ENCODE measurements around the gene ITLN1. TPM values are rescaled to one million over a fixed set of nuclear protein-coding genes. Genes with fewer than 3 reads are reported as not detected.

The ITLN1 gene
- total RNA-seq, 1 donor from 2014 or later, result 2.2 TPM

GRCh38 chr1:160858097-160858496 lies 26.9 kb downstream of the ITLN1 start:
- intact Hi-C loops (cut with DNase I), result no loop called here
- no peak for TF ChIP-seq CTCF (IDR thresholded peaks at IDR 0.05)
- H3K9me3 ChIP-seq, result no peaks in the 10 kb centered on the region
- H3K4me1 ChIP-seq, result no peaks in the 10 kb centered on the region
- DNase-seq (ENCODE audit: low spot score in 2 of 2), result no peak
- H3K27ac ChIP-seq, result no peak overlapping the region
- H3K4me3 ChIP-seq, result no peak overlapping the region
- no peaks in the 10 kb centered on the region for H3K27me3 ChIP-seq
- H3K36me3 ChIP-seq, result no peaks in the 10 kb centered on the region

- no peak for DNase-seq (ENCODE audit: low spot score in 2 of 2)
Observed at GRCh38 chr1:160855181-160855981, 29.6 kb downstream of the ITLN1 start.

GRCh38 chr1:160853754-160854153 lies 31.2 kb downstream of the ITLN1 start:
- DNase-seq (ENCODE audit: low spot score in 2 of 2), result no peak

More at GRCh38 chr1:160855181-160855981, 29.6 kb downstream of the ITLN1 start:
- H3K27me3 ChIP-seq, result no peaks in the 10 kb centered on the region
- H3K36me3 ChIP-seq, result no peaks in the 10 kb centered on the region
- intact Hi-C loops (cut with DNase I), result no loop called here
- no peaks in the 10 kb centered on the region for H3K9me3 ChIP-seq
- no peak overlapping the region for H3K4me3 ChIP-seq
- H3K4me1 ChIP-seq, result no peaks in the 10 kb centered on the region
- H3K27ac ChIP-seq, result no peak overlapping the region
- no peak for TF ChIP-seq CTCF (IDR thresholded peaks at IDR 0.05)

DNA sequence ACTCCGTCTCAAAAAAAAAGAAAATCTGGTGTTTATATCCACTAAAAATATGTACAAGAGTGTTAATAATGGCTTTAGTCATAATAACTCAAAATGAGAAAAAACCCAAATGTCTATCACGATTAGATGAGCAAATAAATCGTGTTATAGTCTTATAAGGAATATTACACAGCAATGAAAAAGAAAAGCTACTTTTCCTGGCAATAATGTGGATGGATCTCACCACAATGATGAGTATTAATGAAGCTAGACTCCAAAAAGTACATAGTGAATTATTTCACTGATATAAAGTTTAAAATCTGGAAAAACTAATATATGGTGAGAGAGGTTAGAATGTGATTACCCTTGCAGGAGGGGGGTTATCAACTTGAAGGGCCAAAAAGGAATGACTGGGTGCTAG lies 32.0 kb downstream of the ITLN1 start:
- Histone ChIP-seq H3K27me3 (no peaks in the 10 kb centered on the region), H3K4me3 (no peak overlapping the region), H3K36me3 (no peaks in the 10 kb centered on the region), H3K27ac (no peak overlapping the region), H3K9me3 (no peaks in the 10 kb centered on the region), H3K4me1 (no peaks in the 10 kb centered on the region)
- TF ChIP-seq CTCF (IDR thresholded peaks at IDR 0.05), result no peak
- no peak for DNase-seq (ENCODE audit: low spot score in 2 of 2)
- intact Hi-C loops (cut with DNase I), result no loop called here

More at GRCh38 chr1:160853754-160854153, 31.2 kb downstream of the ITLN1 start:
- intact Hi-C loops (cut with DNase I), result no loop called here
- Histone ChIP-seq H3K36me3 (no peaks in the 10 kb centered on the region), H3K4me1 (no peaks in the 10 kb centered on the region), H3K4me3 (no peak overlapping the region), H3K27me3 (no peaks in the 10 kb centered on the region), H3K9me3 (no peaks in the 10 kb centered on the region), H3K27ac (no peak overlapping the region)
- no peak for TF ChIP-seq CTCF (IDR thresholded peaks at IDR 0.05)

DNA sequence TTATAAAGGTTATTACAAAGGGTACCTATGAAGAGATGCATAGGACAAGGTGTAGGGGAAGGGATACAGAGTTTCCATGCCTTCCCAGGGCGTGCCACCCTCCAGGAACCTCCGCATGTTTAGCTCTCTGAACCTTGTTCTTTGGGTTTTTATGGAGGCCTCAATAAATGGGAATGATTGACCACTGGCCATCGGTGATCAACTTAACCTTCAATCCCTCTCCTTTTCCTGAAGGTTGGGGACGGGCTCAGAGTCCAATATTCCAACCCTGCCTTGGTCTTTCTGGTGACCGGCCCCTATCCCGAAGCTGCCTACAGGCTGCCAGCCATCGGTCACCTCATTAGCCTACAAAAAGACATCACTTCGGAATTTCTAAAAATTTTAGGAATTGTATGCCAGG lies 34.0 kb downstream of the ITLN1 start:
- H3K9me3 ChIP-seq, result no peaks in the 10 kb centered on the region
- intact Hi-C loops (cut with DNase I), result no loop called here
- no peak overlapping the region for H3K4me3 ChIP-seq
- no peaks in the 10 kb centered on the region for H3K36me3 ChIP-seq
- H3K27me3 ChIP-seq, result no peaks in the 10 kb centered on the region
- no peaks in the 10 kb centered on the region for H3K4me1 ChIP-seq
- DNase-seq (ENCODE audit: low spot score in 2 of 2), result no peak
- no peak for TF ChIP-seq CTCF (IDR thresholded peaks at IDR 0.05)
- no peak overlapping the region for H3K27ac ChIP-seq
